H1 (cell line): ENCODE measurements around the gene MATN1. TPM values are rescaled to one million over a fixed set of nuclear protein-coding genes. Genes with fewer than 3 reads are reported as not detected.

Source experiments
- CTCF ChIA-PET: fragments of 300-600 bp; sonication (Branson Sonifier 250); formaldehyde crosslinking; loops from one replicate; lab custom pipeline; 2021; ENCODE audit not compliant: partially characterized antibody; lab: Charles Lee
- POLR2A ChIA-PET: fragments of 300-600 bp; sonication (Branson Sonifier 250); formaldehyde crosslinking; loops from one replicate; lab custom pipeline; 2021; ENCODE audit warnings: inconsistent platforms; ENCODE audit not compliant: partially characterized antibody; lab: Charles Lee
- DNase-seq, 2 experiments: peaks; one replicate each; pipeline versions ENCODE4 v3.0.0 to v3.0.0-alpha.2; 2010 to 2022; ENCODE audit warnings: low spot score in 2 of 2, low read depth in 1 of 2, mixed read lengths in 1 of 2
- FAIRE-seq: peaks from 2 replicates; lab custom pipeline; 2011; peaks lifted over from hg19 to GRCh38; lab: Jason Lieb, UNC
- H2AFZ ChIP-seq: 2 replicates; pipeline ENCODE4 v1.8.1; 2012; ENCODE audit warnings: low read length, inconsistent platforms
- H2AK5ac ChIP-seq: 2 replicates; pipeline ENCODE4 v1.6.1; 2013; ENCODE audit warnings: low read depth, low read length
- H2BK120ac ChIP-seq: replicated peaks from 2 replicates; pipeline ENCODE3; 2013; ENCODE audit warnings: low read depth, low read length, inconsistent platforms
- H2BK12ac ChIP-seq: 2 replicates; pipeline ENCODE4 v1.6.1; 2013; ENCODE audit warnings: low read depth, low read length
- H2BK15ac ChIP-seq: 2 replicates; pipeline ENCODE4 v1.6.1; 2013; ENCODE audit warnings: low read length
- H2BK20ac ChIP-seq: 2 replicates; pipeline ENCODE4 v1.6.1; 2013; ENCODE audit warnings: low read length
- H2BK5ac ChIP-seq: 2 replicates; pipeline ENCODE4 v1.6.1; 2013; ENCODE audit warnings: low read depth, low read length
- H3K14ac ChIP-seq: 2 replicates; pipeline ENCODE4 v1.6.1; 2013; ENCODE audit warnings: inconsistent platforms; ENCODE audit not compliant: insufficient read length
- H3K18ac ChIP-seq: 2 replicates; pipeline ENCODE4 v1.6.1; 2013; ENCODE audit warnings: low read length; ENCODE audit errors: extremely low read depth
- H3K23ac ChIP-seq: 2 replicates; pipeline ENCODE4 v1.6.1; 2013; ENCODE audit warnings: inconsistent platforms; ENCODE audit not compliant: insufficient read length
- H3K23me2 ChIP-seq: 2 replicates; pipeline ENCODE4 v1.6.1; 2013; ENCODE audit warnings: low read depth, low read length
- H3K27ac ChIP-seq: 2 replicates; pipeline ENCODE4 v1.6.1; 2011; ENCODE audit warnings: low read depth, low read length, inconsistent platforms
- H3K27me3 ChIP-seq, 4 experiments: replicated peaks in 1 of 4; 1 replicate in 1 of 4; 2 replicates in 3 of 4; pipeline versions ENCODE4 v1.6.1 to v1.8.1; 2011 to 2013; ENCODE audit warnings: low read length in 3 of 4, mild to moderate bottlenecking in 3 of 4, inconsistent platforms in 2 of 4, mixed read lengths in 2 of 4, moderate library complexity in 1 of 4; ENCODE audit not compliant: control insufficient read depth in 3 of 4, insufficient read depth in 3 of 4; ENCODE audit errors: extremely low read depth in 1 of 4
- H3K36me3 ChIP-seq, 4 experiments: 2 replicates each; pipeline versions ENCODE4 v1.6.1 to v1.8.1; 2011 to 2013; ENCODE audit warnings: mild to moderate bottlenecking in 4 of 4, low read length in 3 of 4, moderate library complexity in 2 of 4, control low read depth in 1 of 4, inconsistent platforms in 1 of 4; ENCODE audit not compliant: insufficient read depth in 4 of 4, control insufficient read depth in 2 of 4
- H3K4ac ChIP-seq: replicated peaks from 2 replicates; pipeline ENCODE3; 2013; ENCODE audit warnings: low read length, low read depth, mixed read lengths, inconsistent platforms; ENCODE audit not compliant: insufficient read length
- H3K4me1 ChIP-seq, 4 experiments: replicated peaks in 1 of 4; 1 replicate in 1 of 4; 2 replicates in 3 of 4; pipeline versions ENCODE4 v1.6.1 to v1.8.1; 2011 to 2013; ENCODE audit warnings: low read length in 3 of 4, inconsistent platforms in 2 of 4, mixed read lengths in 1 of 4; ENCODE audit not compliant: insufficient read depth in 4 of 4, control insufficient read depth in 3 of 4
- H3K4me2 ChIP-seq, 2 experiments: 2 replicates each; pipeline versions ENCODE4 v1.6.1 to v1.8.1; 2011 to 2013; ENCODE audit warnings: low read depth in 2 of 2, low read length in 2 of 2, control low read depth in 1 of 2, inconsistent platforms in 1 of 2, mild to moderate bottlenecking in 1 of 2; ENCODE audit not compliant: insufficient read depth in 1 of 2
- H3K4me3 ChIP-seq, 4 experiments: fragments of 200-600, 300-600 bp in 1 of 4; sonication (generic), shearing (Covaris generic), sonication (Bioruptor Twin) in 1 of 4; 2 replicates each; pipeline versions ENCODE4 v1.5.1 to v1.8.1; 2011 to 2016; ENCODE audit warnings: low read length in 4 of 4, low read depth in 3 of 4, control low read depth in 2 of 4, inconsistent platforms in 2 of 4, mild to moderate bottlenecking in 2 of 4, mixed read lengths in 1 of 4, moderate library complexity in 1 of 4; ENCODE audit not compliant: insufficient read depth in 2 of 4; ENCODE audit errors: extremely low read depth in 1 of 4
- H3K56ac ChIP-seq: replicated peaks from 2 replicates; pipeline ENCODE3; 2013; ENCODE audit warnings: low read depth, mild to moderate bottlenecking, mixed read lengths, low read length, inconsistent platforms; ENCODE audit not compliant: insufficient read length
- H3K79me1 ChIP-seq: 2 replicates; pipeline ENCODE4 v1.6.1; 2013; ENCODE audit warnings: low read depth, low read length, control low read depth
- H3K79me2 ChIP-seq, 2 experiments: 2 replicates each; pipeline versions ENCODE4 v1.6.1 to v1.8.1; 2012 to 2013; ENCODE audit warnings: low read length in 2 of 2, mild to moderate bottlenecking in 2 of 2, inconsistent platforms in 1 of 2; ENCODE audit not compliant: insufficient read depth in 2 of 2, control insufficient read depth in 1 of 2
- H3K9ac ChIP-seq, 4 experiments: replicated peaks in 1 of 4; 1 replicate in 1 of 4; 2 replicates in 3 of 4; pipeline versions ENCODE4 v1.6.1 to v1.8.1; 2011 to 2013; ENCODE audit warnings: low read depth in 3 of 4, low read length in 3 of 4, control low read depth in 2 of 4, mild to moderate bottlenecking in 2 of 4, moderate library complexity in 2 of 4, inconsistent platforms in 1 of 4; ENCODE audit errors: extremely low read depth in 1 of 4
- H3K9me3 ChIP-seq, 2 experiments: 2 replicates each; pipeline versions ENCODE4 v1.6.1 to v1.8.1; 2012 to 2013; ENCODE audit warnings: mild to moderate bottlenecking in 2 of 2, moderate library complexity in 2 of 2, control low read depth in 1 of 2, inconsistent platforms in 1 of 2, low read depth in 1 of 2, low read length in 1 of 2, mixed read lengths in 1 of 2; ENCODE audit not compliant: insufficient read depth in 2 of 2
- H4K20me1 ChIP-seq, 2 experiments: replicated peaks in 1 of 2; 2 replicates each; pipeline versions ENCODE3 to v1.8.1; 2011 to 2013; ENCODE audit warnings: inconsistent platforms in 2 of 2, low read length in 2 of 2, mild to moderate bottlenecking in 1 of 2; ENCODE audit not compliant: insufficient read depth in 2 of 2, control insufficient read depth in 1 of 2
- H4K5ac ChIP-seq: 2 replicates; pipeline ENCODE4 v1.6.1; 2013; ENCODE audit warnings: low read length, low read depth, mixed read lengths, inconsistent platforms; ENCODE audit not compliant: insufficient read length
- H4K8ac ChIP-seq: 2 replicates; pipeline ENCODE4 v1.8.0; 2013; ENCODE audit warnings: mild to moderate bottlenecking, moderate library complexity, low read length, inconsistent platforms; ENCODE audit not compliant: insufficient read depth; ENCODE audit errors: extremely low read depth
- H4K91ac ChIP-seq: replicated peaks from 2 replicates; pipeline ENCODE3; 2013; ENCODE audit warnings: low read length, mixed read lengths, inconsistent platforms; ENCODE audit not compliant: insufficient read length
- ASH2L ChIP-seq: fragments of 200-600, 300-600 bp; sonication (generic); IDR thresholded peaks from one replicate; pipeline ENCODE4 v1.7.1; 2017; ENCODE audit warnings: low read length
- BACH1 ChIP-seq: IDR thresholded peaks from 2 replicates; pipeline ENCODE4 v1.6.1; 2012; ENCODE audit warnings: low read length, improper control_type of control experiment
- CBX5 ChIP-seq: fragments of 300-800, 300-1000 bp; sonication (generic); IDR thresholded peaks from 2 replicates; pipeline ENCODE4 v1.7.1; 2016; ENCODE audit warnings: antibody characterized with exemption, low read length, low read depth
- CTBP2 ChIP-seq: IDR thresholded peaks from 2 replicates; pipeline ENCODE4 v1.7.0; 2011; ENCODE audit warnings: borderline replicate concordance, mild to moderate bottlenecking, moderate library complexity, mixed read lengths, low read length; ENCODE audit not compliant: insufficient read depth, insufficient read length
- HDAC6 ChIP-seq: IDR thresholded peaks from one replicate; pipeline ENCODE4 v1.7.1; 2012; ENCODE audit warnings: low read depth, mild to moderate bottlenecking, inconsistent platforms, low read length, moderate library complexity
- JUN ChIP-seq: IDR thresholded peaks from 2 replicates; pipeline ENCODE4 v1.6.1; 2011; ENCODE audit warnings: low read depth, mild to moderate bottlenecking, improper control_type of control experiment, low read length
- SAP30 ChIP-seq: fragments of 300-600 bp; sonication (generic); IDR thresholded peaks from 2 replicates; pipeline ENCODE4 v1.7.1; 2012; ENCODE audit warnings: low read length, moderate library complexity, mild to moderate bottlenecking, inconsistent platforms; ENCODE audit not compliant: insufficient read depth, insufficient replicate concordance
- SIRT6 ChIP-seq: IDR thresholded peaks from one replicate; pipeline ENCODE4 v1.7.1; 2012; ENCODE audit warnings: low read length, inconsistent platforms
- WGBS, 2 experiments: shearing (Covaris generic) in 1 of 2; methylation state at CpG; one replicate each; pipeline versions ENCODE4 v1.1.6 to v1.1.7; 2013 to 2015; ENCODE audit warnings: low lambda C conversion rate in 2 of 2, mixed read lengths in 2 of 2, inconsistent platforms in 1 of 2, low coverage in 1 of 2, missing lambda C conversion rate in 1 of 2; ENCODE audit not compliant: insufficient replicate concordance in 2 of 2, insufficient coverage in 1 of 2, insufficient read length in 1 of 2; ENCODE audit errors: extremely low coverage in 1 of 2, missing lambda C conversion rate in 1 of 2; 5-methylcytosine and 5-hydroxymethylcytosine counted together
- polyA plus RNA-seq, 7 experiments: library from polyadenylated mRNA; depleted of rRNA in 3 of 7; stranded (reverse) in 5 of 7; unstranded in 2 of 7; fragments of >200 nt in 5 of 7; fragments of 200-250 nt in 2 of 7; gene quantifications; 1 replicate in 5 of 7; 2 replicates in 1 of 7; 4 replicates in 1 of 7; pipeline versions ENCODE4 v1.2.1 to v1.2.3, GENCODE V29; 2011 to 2013; ENCODE audit warnings: missing spikeins in 2 of 7, mixed read lengths in 2 of 7
- total RNA-seq: library from RNA; stranded (reverse); fragmentation: NEBNext Ultra II Directional; extraction: Animal tissue kit (Norgen Biotek cat#: 25700); gene quantifications from 2 replicates; pipeline ENCODE4 v1.2.1, GENCODE V29; 2021

MATN1 gene
- total and polyA plus RNA-seq, 2 of the 8 experiments (the other 6 are each of a cell fraction or from before 2014, with no cell fraction given), result 0.12 to 0.28 TPM

- Histone ChIP-seq H3K4me3 (no peak overlapping the region), H2AK5ac (no peak overlapping the region), H2BK12ac (no peak overlapping the region), H3K27me3 (no peaks in the 10 kb centered on the region; a peak in 1 of 7 replicates), H2BK120ac (no peak overlapping the region), H3K23ac (no peak overlapping the region), H2BK20ac (no peak overlapping the region), H4K20me1 (no peaks in the 10 kb centered on the region), H4K91ac (no peak overlapping the region), H3K9ac (no peak overlapping the region), H2AFZ (no peak overlapping the region), H3K4me1 (peaks cover 0 to 7% (median under 1%) of the 10 kb centered on the region in 4 experiments; a peak in 3 of 7 replicates), H3K18ac (no peak overlapping the region), H2BK15ac (no peak overlapping the region), H3K56ac (no peak overlapping the region), H3K23me2 (no peaks in the 10 kb centered on the region; the same call in 1 of the 2 replicates), H3K36me3 (no peaks in the 10 kb centered on the region), H2BK5ac (no peak overlapping the region), H3K4ac (no peak overlapping the region), H3K9me3 (no peaks in the 10 kb centered on the region), H4K5ac (no peak overlapping the region), H3K4me2 (no peak overlapping the region), H3K27ac (no peak overlapping the region), H3K14ac (no peak overlapping the region), H4K8ac (no peak overlapping the region), H3K79me2 (no peaks in the 10 kb centered on the region), H3K79me1 (no peaks in the 10 kb centered on the region)
- FAIRE-seq (no peak), DNase-seq (no peak)
- ChIA-PET CTCF (interaction anchor here (0.7 to 55.1 kb wide), 4 partner anchors 3 to 59 kb away, joined by 3 to 1640 read pairs (median 822); partner anchors contain the start of genes LAPTM5 and MATN1), POLR2A (interaction anchor here (0.6 to 1.2 kb wide), 4 partner anchors 10 to 175 kb away, joined by 3 to 5 read pairs (median 3); no protein-coding TSS in a partner anchor)
- WGBS, 2 experiments, result 87% methylated on average over 3 of the region's 3 CpGs; no CpG with 5 or more reads in 1 of the 2 experiments
- no peak for TF ChIP-seq CBX5
- no peak for TF ChIP-seq SIRT6
- no peak for TF ChIP-seq CTBP2
- TF ChIP-seq BACH1, result no peak
- no peak for TF ChIP-seq JUN
- TF ChIP-seq SAP30, result no peak
- TF ChIP-seq ASH2L, result no peak
- TF ChIP-seq HDAC6, result no peak
These were observed 19.7 kb upstream of the MATN1 start for GRCh38 chr1:30742963-30743559.
